Peyer's patch (tissue), 4 donors: ENCODE data around the gene CLTB. TPM values are rescaled to one million over a fixed set of nuclear protein-coding genes. Genes with fewer than 3 reads are reported as not detected.

Experiments
- DNase-seq, 3 donors: peaks; one replicate each; pipeline ENCODE4 v3.0.0-alpha.2; 2017 to 2019
- H3K27ac ChIP-seq, 4 donors: fragments of 200-600 bp; sonication (generic); one replicate each; pipeline ENCODE4 v1.5.1; 2016 to 2019
- H3K27me3 ChIP-seq, 2 donors: fragments of 200-600 bp; sonication (generic); one replicate each; pipeline ENCODE4 v1.5.1; 2019
- H3K36me3 ChIP-seq, 3 donors: fragments of 200-600 bp; sonication (generic); one replicate each; pipeline ENCODE4 v1.5.1; 2016 to 2019
- H3K4me1 ChIP-seq, 4 donors: fragments of 200-600 bp; sonication (generic); one replicate each; pipeline ENCODE4 v1.5.1; 2016 to 2019
- H3K4me3 ChIP-seq, 4 donors: fragments of 200-600 bp; sonication (generic); 1 replicate in 3 of 4; 2 replicates in 1 of 4; pipeline ENCODE4 v1.5.1; 2016 to 2019; ENCODE audit warnings: mild to moderate bottlenecking in 1 of 4
- H3K9me3 ChIP-seq, 4 donors: fragments of 200-600 bp; sonication (generic); one replicate each; pipeline ENCODE4 v1.5.1; 2016 to 2019; ENCODE audit warnings: mild to moderate bottlenecking in 1 of 4
- POLR2A ChIP-seq, 2 donors: fragments of 450-650 bp; IDR thresholded peaks; one replicate each; pipeline ENCODE4 v1.5.1; 2017; ENCODE audit warnings: antibody characterized with exemption in 2 of 2, mild to moderate bottlenecking in 2 of 2, moderate library complexity in 2 of 2
- total RNA-seq, 4 donors: library from RNA; depleted of rRNA; stranded (reverse); fragments of >200 nt; gene quantifications; one replicate each; pipeline ENCODE4 v1.1.0, GENCODE V29; 2016
- TF ChIP-seq, protein P1 (sequence below), 6 experiments: fragments of 450-650 bp in 4 of 6; fragments of 200-600 bp in 2 of 6; sonication (generic) in 1 of 6; IDR thresholded peaks; one replicate each; pipeline ENCODE4 v1.5.1; 2017 to 2019; ENCODE audit warnings: antibody characterized with exemption in 6 of 6, mild to moderate bottlenecking in 3 of 6, moderate library complexity in 1 of 6

CLTB gene
- 100 to 1,000 TPM in 3 of 4 donors, 10 to 100 TPM in 1; 87.5 to 211 (median 196) TPM for total RNA-seq

GRCh38 chr5:176415952-176416924 is at the start of gene CLTB:
Gene CLTB, minus strand, starts transcription at chr5:176416539. Its CDS starts 176 bp downstream, at chr5:176416363.
- Histone ChIP-seq H3K27ac (peak within 1 kb of the TSS; percentile 84 to 98 (median 92)), H3K27me3 (no peaks in the 10 kb centered on the region), H3K4me3 (peak within 1 kb of the TSS; percentile 83 to 99 (median 91)), H3K36me3 (no peaks in the 10 kb centered on the region), H3K9me3 (no peaks in the 10 kb centered on the region), H3K4me1 (peaks cover 2 to 47% (median 10%) of the 10 kb centered on the region in 4 donors)
- peak; percentile 59 to 96 for TF ChIP-seq POLR2A (IDR thresholded peaks at IDR 0.05)
- TF ChIP-seq, protein P1, sequence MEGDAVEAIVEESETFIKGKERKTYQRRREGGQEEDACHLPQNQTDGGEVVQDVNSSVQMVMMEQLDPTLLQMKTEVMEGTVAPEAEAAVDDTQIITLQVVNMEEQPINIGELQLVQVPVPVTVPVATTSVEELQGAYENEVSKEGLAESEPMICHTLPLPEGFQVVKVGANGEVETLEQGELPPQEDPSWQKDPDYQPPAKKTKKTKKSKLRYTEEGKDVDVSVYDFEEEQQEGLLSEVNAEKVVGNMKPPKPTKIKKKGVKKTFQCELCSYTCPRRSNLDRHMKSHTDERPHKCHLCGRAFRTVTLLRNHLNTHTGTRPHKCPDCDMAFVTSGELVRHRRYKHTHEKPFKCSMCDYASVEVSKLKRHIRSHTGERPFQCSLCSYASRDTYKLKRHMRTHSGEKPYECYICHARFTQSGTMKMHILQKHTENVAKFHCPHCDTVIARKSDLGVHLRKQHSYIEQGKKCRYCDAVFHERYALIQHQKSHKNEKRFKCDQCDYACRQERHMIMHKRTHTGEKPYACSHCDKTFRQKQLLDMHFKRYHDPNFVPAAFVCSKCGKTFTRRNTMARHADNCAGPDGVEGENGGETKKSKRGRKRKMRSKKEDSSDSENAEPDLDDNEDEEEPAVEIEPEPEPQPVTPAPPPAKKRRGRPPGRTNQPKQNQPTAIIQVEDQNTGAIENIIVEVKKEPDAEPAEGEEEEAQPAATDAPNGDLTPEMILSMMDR (IDR thresholded peaks at IDR 0.05) = peak; percentile 76 to 100 (median 92)
- DNase-seq = peak; percentile 88 to 97 (median 96)

DNA sequence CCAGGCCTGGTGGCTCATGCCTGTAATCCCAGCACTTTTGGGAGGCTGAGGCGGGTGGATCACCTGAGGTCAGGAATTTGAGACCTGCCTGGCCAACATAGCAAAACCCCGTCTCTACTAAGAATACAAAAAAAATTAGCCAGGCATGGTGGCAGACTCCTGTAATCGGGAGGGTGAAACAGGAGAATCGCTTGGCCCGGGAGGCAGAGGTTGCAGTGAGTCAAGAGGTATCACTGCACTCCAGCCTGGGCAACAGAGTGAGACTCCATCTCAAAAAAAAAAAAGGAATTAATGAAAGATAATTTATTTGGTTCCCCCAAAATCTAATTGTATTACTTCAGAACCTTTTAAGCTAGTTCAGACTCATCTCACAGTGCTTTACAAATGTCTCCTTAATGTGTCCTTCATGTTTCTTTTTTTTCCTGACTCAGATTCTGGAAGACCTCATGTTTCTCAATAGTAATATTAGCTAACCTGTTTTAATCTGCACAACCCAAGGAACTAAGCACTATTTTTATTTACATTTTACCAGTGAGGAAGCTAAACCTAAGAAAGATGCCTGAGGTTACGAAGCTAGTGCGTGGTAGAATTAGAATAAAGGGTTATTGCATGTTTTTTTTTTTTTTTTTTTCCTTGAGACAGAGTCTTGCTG is 46.9 kb upstream of the CLTB start:
- Histone ChIP-seq H3K4me1 (peaks cover 0 to 22% (median 0%) of the 10 kb centered on the region in 4 donors), H3K36me3 (no peaks in the 10 kb centered on the region), H3K4me3 (no peak overlapping the region), H3K9me3 (no peaks in the 10 kb centered on the region), H3K27me3 (no peaks in the 10 kb centered on the region), H3K27ac (no peak overlapping the region)
- no peak for TF ChIP-seq POLR2A (IDR thresholded peaks at IDR 0.05)
- TF ChIP-seq, protein P1 (IDR thresholded peaks at IDR 0.05) = no peak
- no peak for DNase-seq

GRCh38 chr5:176461349-176461748 is 45.0 kb upstream of the CLTB start:
- TF ChIP-seq, protein P1 (IDR thresholded peaks at IDR 0.05) = no peak
- TF ChIP-seq POLR2A (IDR thresholded peaks at IDR 0.05) = no peak
- H3K27ac ChIP-seq = no peak overlapping the region
- H3K9me3 ChIP-seq = no peaks in the 10 kb centered on the region
- no peaks in the 10 kb centered on the region for H3K27me3 ChIP-seq
- no peak overlapping the region for H3K4me3 ChIP-seq
- peaks cover 0 to 14% (median 0%) of the 10 kb centered on the region in 4 donors for H3K4me1 ChIP-seq
- no peaks in the 10 kb centered on the region for H3K36me3 ChIP-seq
- no peak for DNase-seq

GRCh38 chr5:176458904-176459561 is 42.7 kb upstream of the CLTB start:
- no peaks in the 10 kb centered on the region for H3K4me1 ChIP-seq
- no peak overlapping the region for H3K4me3 ChIP-seq
- H3K27me3 ChIP-seq = no peaks in the 10 kb centered on the region
- no peak for DNase-seq
- TF ChIP-seq POLR2A (IDR thresholded peaks at IDR 0.05) = no peak
- TF ChIP-seq, protein P1 (IDR thresholded peaks at IDR 0.05) = no peak
- no peak overlapping the region for H3K27ac ChIP-seq
- no peaks in the 10 kb centered on the region for H3K9me3 ChIP-seq
- peaks cover 0 to under 1% (median 0%) of the 10 kb centered on the region in 3 donors for H3K36me3 ChIP-seq

GRCh38 chr5:176454724-176455394 is 38.5 kb upstream of the CLTB start:
- no peaks in the 10 kb centered on the region for H3K9me3 ChIP-seq

More at GRCh38 chr5:176454724-176455394, 38.5 kb upstream of the CLTB start:
- Histone ChIP-seq H3K4me1 (peaks cover 0 to 3% (median 0%) of the 10 kb centered on the region in 4 donors), H3K4me3 (no peak overlapping the region), H3K36me3 (peaks cover 0 to 6% (median 0%) of the 10 kb centered on the region in 3 donors), H3K27ac (no peak overlapping the region), H3K27me3 (no peaks in the 10 kb centered on the region)
- no peak for DNase-seq
- TF ChIP-seq, protein P1 (IDR thresholded peaks at IDR 0.05) = no peak
- TF ChIP-seq POLR2A (IDR thresholded peaks at IDR 0.05) = no peak
